Measurements from ENCODE around the gene PDCD11. TPM values are rescaled to one million over a fixed set of nuclear protein-coding genes. Genes with fewer than 3 reads are reported as not detected.

The PDCD11 gene
- total RNA-seq, 1 experiment from 2014 or later = 33.0 TPM

GRCh38 chr10:103445366-103445765 lies 48.9 kb downstream of the PDCD11 start:
- intact Hi-C loops (cut with micrococcal nuclease; ENCODE audit: unreplicated experiment) = no loop called here
- peaks cover 21% of the 10 kb centered on the region for H3K36me3 Mint-ChIP-seq (ENCODE audit: insufficient read depth, unreplicated experiment)
- CTCF ChIA-PET = interaction anchor here (1.0 kb wide), 1 partner anchor 79 kb away, joined by 3 read pairs; no protein-coding TSS in a partner anchor
- BruUV-seq (replicated peaks) = no TSS peak
- H3K27me3 Mint-ChIP-seq (ENCODE audit: unreplicated experiment) = no peaks in the 10 kb centered on the region
- no peak for TF ChIP-seq CTCF (IDR thresholded peaks at IDR 0.05; ENCODE audit: unreplicated experiment)
- H3K9me3 Mint-ChIP-seq (ENCODE audit: low read depth, unreplicated experiment) = no peaks in the 10 kb centered on the region
- H3K4me3 Mint-ChIP-seq (ENCODE audit: low read depth, unreplicated experiment) = no peak overlapping the region
- peaks cover 9% of the 10 kb centered on the region for H3K4me1 Mint-ChIP-seq (ENCODE audit: low read depth, unreplicated experiment)
- H3K27ac Mint-ChIP-seq (ENCODE audit: unreplicated experiment) = no peak overlapping the region
- no peak for DNase-seq

- H3K4me1 Mint-ChIP-seq (ENCODE audit: low read depth, unreplicated experiment) = peaks cover 14% of the 10 kb centered on the region
- no peak for TF ChIP-seq CTCF (IDR thresholded peaks at IDR 0.05; ENCODE audit: unreplicated experiment)
- CTCF ChIA-PET = interaction anchor here (0.6 to 1.0 kb wide), 2 partner anchors 80 to 511 kb away, joined by 3 to 4 read pairs; no protein-coding TSS in a partner anchor
- H3K4me3 Mint-ChIP-seq (ENCODE audit: low read depth, unreplicated experiment) = no peak overlapping the region
- no peaks in the 10 kb centered on the region for H3K9me3 Mint-ChIP-seq (ENCODE audit: low read depth, unreplicated experiment)
- intact Hi-C loops (cut with micrococcal nuclease; ENCODE audit: unreplicated experiment) = no loop called here
- H3K27me3 Mint-ChIP-seq (ENCODE audit: unreplicated experiment) = no peaks in the 10 kb centered on the region
- H3K27ac Mint-ChIP-seq (ENCODE audit: unreplicated experiment) = no peak overlapping the region
- BruUV-seq (replicated peaks) = no TSS peak
- H3K36me3 Mint-ChIP-seq (ENCODE audit: insufficient read depth, unreplicated experiment) = peaks cover 19% of the 10 kb centered on the region
- DNase-seq = no peak
Measured at GRCh38 chr10:103445767-103446567, 49.5 kb downstream of the PDCD11 start.

- Mint-ChIP-seq H3K27ac (ENCODE audit: unreplicated experiment) (no peak overlapping the region), H3K4me3 (ENCODE audit: low read depth, unreplicated experiment) (no peak overlapping the region), H3K9me3 (ENCODE audit: low read depth, unreplicated experiment) (no peaks in the 10 kb centered on the region), H3K36me3 (ENCODE audit: insufficient read depth, unreplicated experiment) (peaks cover 14% of the 10 kb centered on the region), H3K4me1 (ENCODE audit: low read depth, unreplicated experiment) (peaks cover 18% of the 10 kb centered on the region), H3K27me3 (ENCODE audit: unreplicated experiment) (no peaks in the 10 kb centered on the region)
- no peak for DNase-seq
- intact Hi-C loops (cut with micrococcal nuclease; ENCODE audit: unreplicated experiment) = no loop called here
- CTCF ChIA-PET = no interaction called here
- no peak for TF ChIP-seq CTCF (IDR thresholded peaks at IDR 0.05; ENCODE audit: unreplicated experiment)
- BruUV-seq (replicated peaks) = no TSS peak
Measured at GRCh38 chr10:103447187-103447586, 50.8 kb downstream of the PDCD11 start.

GRCh38 chr10:103448746-103449145 lies 52.3 kb downstream of the PDCD11 start:
- no peaks in the 10 kb centered on the region for H3K27me3 Mint-ChIP-seq (ENCODE audit: unreplicated experiment)
- H3K4me3 Mint-ChIP-seq (ENCODE audit: low read depth, unreplicated experiment) = no peak overlapping the region
- peaks cover 15% of the 10 kb centered on the region for H3K36me3 Mint-ChIP-seq (ENCODE audit: insufficient read depth, unreplicated experiment)
- CTCF ChIA-PET = no interaction called here
- H3K4me1 Mint-ChIP-seq (ENCODE audit: low read depth, unreplicated experiment) = peaks cover 18% of the 10 kb centered on the region
- DNase-seq = no peak
- H3K9me3 Mint-ChIP-seq (ENCODE audit: low read depth, unreplicated experiment) = no peaks in the 10 kb centered on the region
- intact Hi-C loops (cut with micrococcal nuclease; ENCODE audit: unreplicated experiment) = no loop called here
- no peak overlapping the region for H3K27ac Mint-ChIP-seq (ENCODE audit: unreplicated experiment)
- no TSS peak for BruUV-seq (replicated peaks)
- no peak for TF ChIP-seq CTCF (IDR thresholded peaks at IDR 0.05; ENCODE audit: unreplicated experiment)
